T-helper 2 cell treated with Interferon-gamma antibody and Interleukin-4, amounts not matched to agents 100 ng/mL and 5 ng/mL, for 36 hours (primary cell): ENCODE data around the gene ZDHHC5. TPM values are rescaled to one million over a fixed set of nuclear protein-coding genes. Genes with fewer than 3 reads are reported as not detected.

Source experiments
- intact Hi-C: fragments of 100-400 bp; cut with micrococcal nuclease; formaldehyde crosslinking; loops from one replicate; pipeline ENCODE4 v1.15.1; 2023
- total RNA-seq: library from RNA; stranded (reverse); gene quantifications from 2 replicates; pipeline ENCODE4 v1.2.3, GENCODE V29; 2022

ZDHHC5 gene, protein sequence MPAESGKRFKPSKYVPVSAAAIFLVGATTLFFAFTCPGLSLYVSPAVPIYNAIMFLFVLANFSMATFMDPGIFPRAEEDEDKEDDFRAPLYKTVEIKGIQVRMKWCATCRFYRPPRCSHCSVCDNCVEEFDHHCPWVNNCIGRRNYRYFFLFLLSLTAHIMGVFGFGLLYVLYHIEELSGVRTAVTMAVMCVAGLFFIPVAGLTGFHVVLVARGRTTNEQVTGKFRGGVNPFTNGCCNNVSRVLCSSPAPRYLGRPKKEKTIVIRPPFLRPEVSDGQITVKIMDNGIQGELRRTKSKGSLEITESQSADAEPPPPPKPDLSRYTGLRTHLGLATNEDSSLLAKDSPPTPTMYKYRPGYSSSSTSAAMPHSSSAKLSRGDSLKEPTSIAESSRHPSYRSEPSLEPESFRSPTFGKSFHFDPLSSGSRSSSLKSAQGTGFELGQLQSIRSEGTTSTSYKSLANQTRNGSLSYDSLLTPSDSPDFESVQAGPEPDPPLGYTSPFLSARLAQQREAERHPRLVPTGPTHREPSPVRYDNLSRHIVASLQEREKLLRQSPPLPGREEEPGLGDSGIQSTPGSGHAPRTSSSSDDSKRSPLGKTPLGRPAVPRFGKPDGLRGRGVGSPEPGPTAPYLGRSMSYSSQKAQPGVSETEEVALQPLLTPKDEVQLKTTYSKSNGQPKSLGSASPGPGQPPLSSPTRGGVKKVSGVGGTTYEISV
- total RNA-seq, result 74.8 and 75.7 TPM in 2 replicates

- intact Hi-C loops, result loop anchor here (1.0 to 10.0 kb wide), 12 partner anchors 11 to 1474 kb away; partner anchors contain the start of genes CLP1, FAM111A, MED19 and SELENOH
Observed at GRCh38 chr11:57667736-57668433, at the start of gene ZDHHC5. Gene ZDHHC5 (plus strand): TSS chr11:57668114. CDS start chr11:57673091, 4,977 bp downstream.

DNA sequence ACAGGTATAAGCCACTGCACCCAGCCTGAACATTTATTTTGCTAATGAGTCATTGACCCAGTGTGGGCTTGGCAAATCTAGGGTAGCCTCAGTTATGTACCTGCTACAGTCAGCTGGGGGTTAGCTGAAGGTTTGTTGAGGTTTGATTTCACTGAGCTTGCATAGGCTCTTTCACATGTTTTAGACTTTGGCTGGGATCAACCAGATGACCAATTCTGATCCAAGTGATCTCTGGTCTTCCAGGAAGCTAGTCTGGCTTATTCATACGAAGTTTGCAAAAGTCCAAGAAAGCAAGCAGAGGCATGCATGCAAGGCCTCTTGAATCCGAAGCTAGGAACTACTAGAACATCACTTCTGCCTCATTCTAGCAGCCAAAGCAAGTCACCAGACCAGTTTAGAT lies 49.5 kb upstream of the ZDHHC5 start:
- intact Hi-C loops, result no loop called here

DNA sequence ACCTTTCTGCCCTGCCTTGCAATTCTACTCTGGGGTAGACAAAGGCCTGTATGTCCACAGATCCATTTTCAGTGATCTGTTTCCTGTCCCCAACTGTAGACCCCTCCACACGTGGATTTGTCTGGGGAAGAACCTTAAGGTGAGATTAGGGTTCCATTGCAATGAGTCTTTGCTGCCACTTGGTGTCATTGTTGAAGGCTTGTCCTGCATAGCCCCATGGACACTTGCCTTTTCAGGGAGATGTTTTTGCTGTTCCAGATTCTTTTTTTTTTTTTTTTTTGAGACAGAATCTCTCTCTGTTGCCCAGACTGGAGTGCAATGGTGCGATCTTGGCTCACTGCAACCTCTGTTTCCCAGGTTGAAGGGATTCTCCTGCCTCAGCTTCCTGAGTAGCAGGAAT lies 48.6 kb upstream of the ZDHHC5 start:
- intact Hi-C loops, result no loop called here

GRCh38 chr11:57620467-57620866 lies 47.4 kb upstream of the ZDHHC5 start:
- intact Hi-C loops, result no loop called here

DNA sequence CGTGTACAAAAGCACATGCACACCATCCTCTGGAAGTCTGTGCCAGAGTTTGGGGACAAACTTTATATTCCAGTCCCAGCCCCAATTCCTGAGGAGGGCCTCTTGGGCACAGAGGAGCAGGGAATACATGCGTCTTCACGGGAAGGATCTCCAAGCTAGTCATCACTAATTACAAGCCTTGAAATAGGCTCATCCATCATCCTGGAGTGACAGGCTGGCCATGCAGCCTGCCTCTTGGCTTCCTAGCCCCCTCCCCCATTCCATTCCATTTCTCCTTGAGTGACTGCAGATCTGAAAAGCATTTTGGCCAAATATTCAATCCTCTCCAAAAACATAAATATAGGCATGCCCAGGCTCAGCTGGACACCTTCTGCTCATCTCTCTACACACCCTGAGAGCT lies 45.7 kb upstream of the ZDHHC5 start:
- intact Hi-C loops, result no loop called here

DNA sequence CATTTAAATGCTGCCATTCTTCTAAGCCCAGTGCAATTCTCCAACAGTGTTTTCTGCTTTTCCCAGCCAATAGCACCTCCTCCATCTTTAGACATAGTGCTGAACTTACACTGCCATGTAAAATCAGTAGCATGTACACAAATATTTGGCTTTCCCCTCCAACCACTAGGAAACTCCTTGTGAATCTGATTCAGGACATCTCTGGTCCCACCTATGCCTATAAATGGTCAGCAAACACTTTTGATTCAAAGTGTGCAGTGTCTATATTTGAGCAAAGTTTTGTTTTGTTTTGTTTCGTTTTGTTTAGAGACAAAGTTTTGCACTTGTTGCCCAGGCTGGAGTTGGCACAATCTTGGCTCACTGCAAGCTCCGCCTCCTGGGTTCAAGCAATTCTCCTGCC lies 43.0 kb upstream of the ZDHHC5 start:
- intact Hi-C loops, result no loop called here

- intact Hi-C loops, result no loop called here
Observed at GRCh38 chr11:57626895-57627294, 41.0 kb upstream of the ZDHHC5 start.

GRCh38 chr11:57630171-57630570 lies 37.7 kb upstream of the ZDHHC5 start:
- intact Hi-C loops, result no loop called here

- intact Hi-C loops, result no loop called here
Observed at GRCh38 chr11:57632116-57632515, 35.8 kb upstream of the ZDHHC5 start.

GRCh38 chr11:57633394-57634070 lies 34.4 kb upstream of the ZDHHC5 start:
- intact Hi-C loops, result no loop called here

DNA sequence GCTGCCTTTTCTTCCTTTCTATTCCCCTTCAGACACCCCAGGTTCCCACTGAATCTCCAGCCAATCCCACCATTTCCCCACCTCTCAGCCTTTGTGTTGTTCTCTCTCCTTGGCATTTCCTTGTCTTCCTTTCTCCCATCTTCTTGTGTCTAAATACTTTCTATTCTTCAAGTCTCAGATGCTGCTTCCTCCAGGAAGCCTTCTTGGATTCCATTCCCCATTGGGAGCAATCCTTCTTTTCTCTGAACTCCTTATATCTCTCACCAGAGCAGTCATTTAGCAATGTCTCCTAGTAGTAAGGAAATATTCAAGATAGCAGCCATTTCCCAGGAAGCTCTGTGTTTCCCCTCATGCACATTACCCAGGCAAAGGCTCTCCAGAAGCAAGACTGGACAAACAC lies 33.6 kb upstream of the ZDHHC5 start:
- intact Hi-C loops, result no loop called here

DNA sequence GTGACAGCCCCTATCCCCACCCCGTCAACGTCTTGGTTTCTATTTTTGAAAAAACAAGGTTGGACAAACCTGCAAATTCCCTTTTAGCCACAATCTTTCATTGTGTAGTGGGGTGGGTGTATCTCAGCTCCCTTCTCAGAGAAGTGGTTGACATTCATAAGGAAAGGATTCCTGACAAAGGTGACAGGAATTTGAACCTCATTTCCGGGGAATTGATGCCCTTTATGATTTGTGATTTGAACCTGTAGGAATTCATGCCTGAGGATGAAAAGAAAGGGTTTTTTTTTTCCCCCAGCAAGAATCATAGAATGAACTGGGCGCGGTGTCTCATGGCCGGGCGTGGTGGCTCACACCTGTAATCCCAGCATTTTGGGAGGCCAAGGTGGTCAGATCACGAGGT lies 32.7 kb upstream of the ZDHHC5 start:
- intact Hi-C loops, result no loop called here

DNA sequence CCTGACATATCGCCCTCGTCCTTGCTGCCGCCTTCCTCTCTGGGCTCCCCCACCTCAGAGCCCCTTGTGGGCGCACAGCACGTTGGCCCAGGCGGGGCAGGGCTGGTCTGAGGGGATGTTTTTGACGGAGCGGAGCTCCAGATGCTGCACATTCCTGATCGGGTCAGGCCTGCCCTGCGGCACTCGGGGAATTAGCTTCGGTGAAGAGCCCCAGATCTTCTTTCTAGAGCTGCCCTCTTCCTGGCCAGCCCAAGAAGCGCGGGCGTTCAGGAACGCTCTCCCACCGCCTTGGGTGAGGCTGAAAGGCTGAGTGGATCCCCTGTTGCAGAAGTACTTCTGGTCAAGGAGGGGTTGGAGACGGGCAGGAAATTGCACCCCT lies 30.3 kb upstream of the ZDHHC5 start:
- intact Hi-C loops, result no loop called here

DNA sequence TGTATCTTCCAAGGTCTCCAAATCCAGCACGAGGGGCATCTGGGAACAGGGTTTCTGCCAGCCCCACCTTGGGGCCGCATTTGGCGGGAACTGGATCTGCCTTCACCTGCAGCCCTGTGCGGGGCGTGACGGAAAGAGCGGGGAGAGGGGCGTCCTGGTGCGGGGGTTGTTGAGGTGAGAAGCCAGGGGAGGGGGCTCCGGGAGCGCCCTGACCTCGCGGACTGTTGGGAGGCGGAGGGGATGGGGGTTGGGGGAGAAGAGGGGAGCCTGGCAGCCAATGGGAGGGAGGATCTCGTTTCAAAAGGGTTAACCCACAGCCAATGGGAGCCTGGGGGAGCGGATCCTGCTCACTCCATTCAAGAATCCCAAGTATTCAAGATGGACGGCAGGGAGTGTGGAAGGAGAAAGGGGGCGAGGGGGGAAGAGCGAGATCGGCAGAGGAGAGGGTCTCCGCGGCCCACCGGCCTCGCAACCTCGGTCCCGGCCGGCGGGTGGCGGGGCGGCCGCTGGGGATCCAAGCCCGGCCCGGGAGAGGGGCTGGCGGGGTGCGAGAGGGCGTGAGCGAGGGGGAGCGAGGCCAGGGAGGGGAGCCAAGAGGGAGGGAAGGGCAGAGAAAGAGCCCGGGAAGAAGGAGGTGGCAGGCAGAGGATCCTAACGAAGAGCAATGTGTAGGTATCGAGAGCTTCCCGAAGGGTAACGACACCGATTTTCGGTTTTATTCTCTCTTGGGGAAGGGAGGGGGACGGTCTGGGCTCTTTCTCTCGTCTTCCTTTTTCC lies 29.7 kb upstream of the ZDHHC5 start:
- intact Hi-C loops, result no loop called here

- intact Hi-C loops, result no loop called here
Observed at GRCh38 chr11:57638811-57639320, 29.0 kb upstream of the ZDHHC5 start.

DNA sequence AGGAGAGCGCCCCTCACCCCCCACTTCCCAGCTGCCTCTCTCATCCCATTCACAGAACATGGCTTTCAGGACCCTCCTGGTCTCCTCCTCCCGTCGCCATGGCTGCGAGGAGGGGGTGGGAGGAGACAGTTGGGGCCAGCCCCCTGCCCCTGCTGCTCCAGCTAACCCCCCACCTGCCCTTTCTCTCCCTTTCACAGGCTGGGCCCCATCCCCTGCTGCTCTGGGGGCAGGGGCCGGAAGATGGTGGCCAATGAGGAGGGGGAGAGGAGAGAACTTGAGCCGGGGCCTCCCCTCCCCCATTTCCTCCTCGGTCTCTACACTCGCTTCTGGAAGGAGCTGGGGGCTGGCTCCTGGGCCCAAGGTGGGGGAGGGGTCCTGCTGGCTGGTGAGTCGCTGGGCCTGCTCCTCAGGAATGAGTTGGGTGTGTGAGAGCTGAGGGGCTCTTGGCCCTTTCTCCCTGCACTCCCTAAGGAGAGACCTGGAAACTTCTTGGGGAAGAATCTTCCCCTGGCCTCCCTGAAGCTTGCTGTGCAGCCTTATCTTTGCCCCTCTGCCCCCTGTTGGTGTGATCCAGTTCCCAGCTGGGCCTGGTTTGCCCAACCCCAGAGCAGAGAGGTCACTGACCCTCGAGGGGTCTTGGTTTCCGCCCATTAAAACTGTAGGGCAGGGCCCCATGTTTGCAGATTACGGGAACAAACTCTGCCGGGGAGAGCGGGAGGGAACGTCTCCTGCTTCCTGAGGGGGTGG lies 28.4 kb upstream of the ZDHHC5 start:
- intact Hi-C loops, result loop anchor here (2.0 kb wide), 1 partner anchor 295 kb away; no protein-coding TSS in a partner anchor

- intact Hi-C loops, result loop anchor here (2.0 kb wide), 1 partner anchor 295 kb away; no protein-coding TSS in a partner anchor
Observed at GRCh38 chr11:57640068-57640800, 27.7 kb upstream of the ZDHHC5 start.

DNA sequence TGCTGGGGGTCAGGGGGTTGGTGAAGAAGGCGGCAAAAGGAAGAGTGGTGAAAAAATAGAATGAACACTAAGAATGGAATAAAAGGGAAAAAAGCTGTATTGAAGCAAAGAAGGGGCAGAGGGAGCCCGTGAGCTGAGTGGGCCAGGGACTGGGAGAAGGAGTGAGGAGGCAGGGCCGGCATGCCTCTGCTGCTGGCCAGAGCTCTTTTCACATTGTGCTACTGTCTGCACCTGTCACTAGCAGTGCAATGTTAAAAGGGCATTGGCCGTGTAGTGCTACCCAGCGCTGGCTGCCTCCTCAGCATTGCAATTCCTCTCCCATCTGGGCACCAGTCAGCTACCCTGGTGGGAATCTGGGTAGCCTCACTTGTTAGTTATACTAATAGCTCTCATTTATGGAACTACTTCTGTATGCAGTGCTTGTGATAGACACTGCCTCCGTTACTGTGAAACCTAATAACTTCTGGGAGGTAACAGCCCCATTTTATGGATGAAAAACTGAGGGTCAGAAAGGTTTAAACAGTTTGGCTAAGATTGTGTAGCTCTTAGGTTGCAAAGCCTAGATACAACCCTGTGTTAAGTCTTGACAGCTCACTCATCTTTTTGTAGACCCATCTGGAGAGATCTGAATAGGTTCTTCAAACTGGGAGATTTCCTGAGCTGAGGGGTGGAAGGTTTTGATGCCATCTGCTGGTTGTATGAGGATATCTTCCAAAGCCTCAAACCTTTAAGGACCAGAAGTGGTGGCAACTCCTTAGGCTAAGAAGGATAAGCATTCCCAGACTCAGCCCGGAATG lies 26.7 kb upstream of the ZDHHC5 start:
- intact Hi-C loops, result loop anchor here (1.0 to 2.0 kb wide), 2 partner anchors 73 to 296 kb away; no protein-coding TSS in a partner anchor
